MM.1S (cell line): Measurements from ENCODE around the gene HCN4.

ENCODE experiments used
- DNase-seq: peaks from one replicate; pipeline ENCODE4 v3.0.0-alpha.2; 2015
- H2AFZ ChIP-seq: fragments of 300-600 bp; sonication (generic); 2 replicates; pipeline ENCODE4 v1.6.0; 2016; ENCODE audit warnings: antibody characterized with exemption, low read length
- H3F3A ChIP-seq: fragments of 300-600 bp; sonication (generic); 2 replicates; pipeline ENCODE4 v1.6.1; 2016; ENCODE audit warnings: mild to moderate bottlenecking, antibody characterized with exemption, low read length, moderate library complexity, mixed read lengths; ENCODE audit not compliant: insufficient read depth
- H3K27ac ChIP-seq: fragments of 300-600 bp; sonication (generic); 2 replicates; pipeline ENCODE4 v1.5.1; 2016; ENCODE audit warnings: mild to moderate bottlenecking, low read length
- H3K27me3 ChIP-seq: fragments of 300-600 bp; sonication (generic); replicated peaks from 2 replicates; pipeline ENCODE4 v1.6.0; 2016; ENCODE audit warnings: low read length; ENCODE audit not compliant: insufficient read depth
- H3K36me3 ChIP-seq: fragments of 300-600 bp; sonication (generic); replicated peaks from 2 replicates; pipeline ENCODE4 v1.6.1; 2016; ENCODE audit warnings: mild to moderate bottlenecking, low read length, mixed read lengths; ENCODE audit not compliant: insufficient read depth
- H3K4me1 ChIP-seq: fragments of 300-600 bp; sonication (generic); 2 replicates; pipeline ENCODE4 v1.6.1; 2016; ENCODE audit warnings: low read length, mixed read lengths
- H3K4me2 ChIP-seq: fragments of 300-600 bp; sonication (generic); 2 replicates; pipeline ENCODE4 v1.6.0; 2016; ENCODE audit warnings: low read depth, low read length
- H3K4me3 ChIP-seq: fragments of 300-600 bp; sonication (generic); 2 replicates; pipeline ENCODE4 v1.5.1; 2016; ENCODE audit warnings: low read length, mixed read lengths
- H3K79me2 ChIP-seq: fragments of 300-600 bp; sonication (generic); 2 replicates; pipeline ENCODE4 v1.6.1; 2016; ENCODE audit warnings: mixed run types, low read length, mixed read lengths
- H3K9ac ChIP-seq: fragments of 300-600 bp; sonication (generic); 2 replicates; pipeline ENCODE4 v1.6.1; 2016; ENCODE audit warnings: low read length, mixed read lengths
- H3K9me2 ChIP-seq: fragments of 300-600 bp; sonication (generic); replicated peaks from 2 replicates; pipeline ENCODE4 v1.6.1; 2016; ENCODE audit warnings: mild to moderate bottlenecking, low read length, mixed read lengths; ENCODE audit not compliant: insufficient read depth
- H3K9me3 ChIP-seq: fragments of 300-600 bp; sonication (generic); replicated peaks from 2 replicates; pipeline ENCODE4 v1.6.1; 2016; ENCODE audit warnings: mild to moderate bottlenecking, low read length, mixed read lengths; ENCODE audit not compliant: insufficient read depth
- H4K20me1 ChIP-seq: fragments of 300-600 bp; sonication (generic); 2 replicates; pipeline ENCODE4 v1.6.1; 2016; ENCODE audit warnings: mild to moderate bottlenecking, low read length, moderate library complexity, mixed read lengths; ENCODE audit not compliant: insufficient read depth
- CTCF ChIP-seq: fragments of 300-600 bp; sonication (generic); IDR thresholded peaks from 2 replicates; pipeline ENCODE4 v1.5.1; 2016; ENCODE audit warnings: antibody characterized with exemption, low read length, mixed read lengths
- EZH2 ChIP-seq: fragments of 300-600 bp; sonication (generic); optimal IDR thresholded peaks from 2 replicates; pipeline ENCODE3; 2017; ENCODE audit warnings: low read depth, mild to moderate bottlenecking, antibody characterized with exemption, low read length, mixed read lengths
- EZH2phosphoT487 ChIP-seq: fragments of 300-600 bp; sonication (generic); IDR thresholded peaks from 2 replicates; pipeline ENCODE4 v1.6.1; 2018; ENCODE audit warnings: antibody characterized with exemption, low read length

Gene HCN4

GRCh38 chr15:73361337-73361736, 7.4 kb downstream of the HCN4 start:
- Histone ChIP-seq H3K27ac (no peak overlapping the region), H3K9me2 (no peaks in the 10 kb centered on the region), H3K27me3 (peaks cover 85% of the 10 kb centered on the region), H3K4me2 (no peak overlapping the region), H4K20me1 (no peaks in the 10 kb centered on the region), H3K79me2 (no peaks in the 10 kb centered on the region), H3K4me3 (no peak overlapping the region), H2AFZ (no peak overlapping the region), H3K36me3 (no peaks in the 10 kb centered on the region), H3F3A (no peaks in the 10 kb centered on the region), H3K9ac (no peak overlapping the region), H3K9me3 (no peaks in the 10 kb centered on the region), H3K4me1 (no peaks in the 10 kb centered on the region)
- TF ChIP-seq EZH2phosphoT487 (no peak), EZH2 (no peak), CTCF (no peak)
- no peak for DNase-seq

GRCh38 chr15:73359651-73360050, 9.1 kb downstream of the HCN4 start:
- H3F3A ChIP-seq, result no peaks in the 10 kb centered on the region
- no peaks in the 10 kb centered on the region for H3K36me3 ChIP-seq
- H3K9me3 ChIP-seq, result no peaks in the 10 kb centered on the region
- no peaks in the 10 kb centered on the region for H3K79me2 ChIP-seq
- H3K9me2 ChIP-seq, result no peaks in the 10 kb centered on the region
- H2AFZ ChIP-seq, result no peak overlapping the region
- no peaks in the 10 kb centered on the region for H4K20me1 ChIP-seq
- no peak overlapping the region for H3K4me2 ChIP-seq
- H3K9ac ChIP-seq, result no peak overlapping the region
- H3K27me3 ChIP-seq, result peaks cover 82% of the 10 kb centered on the region
- H3K4me3 ChIP-seq, result no peak overlapping the region
- no peak overlapping the region for H3K27ac ChIP-seq
- TF ChIP-seq CTCF, result no peak
- no peak for TF ChIP-seq EZH2phosphoT487
- TF ChIP-seq EZH2, result no peak
- no peak for DNase-seq
- H3K4me1 ChIP-seq, result no peaks in the 10 kb centered on the region

- Histone ChIP-seq H3K4me3 (no peak overlapping the region), H3K27me3 (peaks cover 74% of the 10 kb centered on the region), H3K36me3 (no peaks in the 10 kb centered on the region), H3K4me2 (no peak overlapping the region), H3K9me2 (no peaks in the 10 kb centered on the region), H3K79me2 (no peaks in the 10 kb centered on the region), H3F3A (no peaks in the 10 kb centered on the region), H3K9ac (no peak overlapping the region), H3K27ac (no peak overlapping the region), H4K20me1 (no peaks in the 10 kb centered on the region), H3K4me1 (no peaks in the 10 kb centered on the region), H2AFZ (no peak overlapping the region), H3K9me3 (no peaks in the 10 kb centered on the region)
- DNase-seq, result no peak
- no peak for TF ChIP-seq EZH2phosphoT487
- no peak for TF ChIP-seq CTCF
- no peak for TF ChIP-seq EZH2
Measured at GRCh38 chr15:73357999-73358665, 10.6 kb downstream of the HCN4 start.
